HG03060 (cell line): Measurements from ENCODE around the gene RNASE7.

ENCODE experiments used
- ATAC-seq: cut with Tn5 transposase; IDR thresholded peaks from one replicate; pipeline ENCODE4 v1.9.1; 2021; ENCODE audit warnings: low read depth, moderate number of reproducible peaks; ENCODE audit not compliant: unreplicated experiment

The RNASE7 gene

GRCh38 chr14:21066882-21067502 lies 24.8 kb downstream of the RNASE7 start:
- ATAC-seq: no peak

GRCh38 chr14:21068521-21069387 lies 26.6 kb downstream of the RNASE7 start:
- no peak for ATAC-seq

DNA sequence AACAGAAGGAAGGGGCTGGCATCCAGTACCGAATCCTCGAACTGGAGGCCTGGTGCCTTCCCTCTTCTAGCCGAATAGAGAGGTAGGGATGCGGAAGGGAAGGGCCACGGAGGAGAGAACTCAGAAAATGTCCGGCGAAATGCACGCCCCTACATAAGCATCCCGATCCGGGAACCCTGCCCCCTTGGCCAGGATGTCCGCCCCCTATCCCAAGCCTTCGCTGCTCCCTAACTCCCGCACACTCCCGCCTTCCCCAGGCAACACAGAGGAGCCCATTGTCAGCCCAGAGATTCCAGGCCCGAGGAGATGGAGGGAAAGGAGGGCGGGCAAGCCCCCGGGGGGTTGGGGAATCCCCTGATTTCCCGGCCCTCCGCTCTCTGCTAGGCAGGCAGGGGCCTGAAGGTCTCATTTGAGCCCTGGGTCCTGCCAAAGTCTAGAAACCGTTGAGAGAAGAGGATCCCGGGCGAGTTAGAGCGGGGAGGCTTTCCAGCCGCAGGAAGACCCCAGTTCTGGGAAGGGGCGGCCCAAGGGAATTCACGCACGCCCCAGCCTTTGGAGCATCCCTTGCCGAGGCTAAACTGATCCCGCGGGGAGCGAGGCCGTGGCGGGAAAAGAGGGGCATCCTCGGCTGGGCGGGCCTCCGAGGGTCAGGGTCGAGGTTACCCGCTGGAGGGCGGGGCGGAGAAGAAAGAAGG lies 27.4 kb downstream of the RNASE7 start:
- no peak for ATAC-seq

DNA sequence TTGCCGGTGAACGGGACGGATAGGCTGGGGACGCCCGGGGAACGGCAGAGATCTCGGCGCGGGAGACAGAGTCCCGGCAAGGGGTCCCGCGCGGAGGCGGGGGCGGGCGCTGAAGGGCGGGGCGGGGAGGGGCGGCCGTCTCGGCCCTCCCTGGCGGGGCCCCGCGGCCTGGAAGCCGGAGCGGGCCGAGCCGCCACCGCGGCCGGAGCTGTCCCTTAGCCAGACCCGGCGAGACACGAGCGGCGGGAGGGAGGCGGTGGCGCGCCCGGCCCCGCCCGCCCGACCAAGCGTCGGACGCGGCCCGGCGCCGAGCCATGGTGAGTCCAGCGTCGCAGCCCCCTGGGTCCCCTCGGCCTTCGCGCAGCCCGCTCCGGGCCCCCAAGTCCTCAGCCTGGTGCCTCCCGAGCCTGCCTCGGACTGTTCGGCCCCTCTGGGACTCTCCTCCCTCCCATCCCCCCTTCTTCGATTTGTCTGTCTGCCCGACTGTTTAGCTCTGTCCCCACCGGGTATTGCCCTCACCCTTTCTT lies 28.0 kb downstream of the RNASE7 start, which contains the start of gene ARHGEF40:
Gene ARHGEF40 (plus strand): TSS at position 222 of the 527 bp plus-strand sequence. CDS start 93 bp downstream, at position 315.
- no peak for ATAC-seq

DNA sequence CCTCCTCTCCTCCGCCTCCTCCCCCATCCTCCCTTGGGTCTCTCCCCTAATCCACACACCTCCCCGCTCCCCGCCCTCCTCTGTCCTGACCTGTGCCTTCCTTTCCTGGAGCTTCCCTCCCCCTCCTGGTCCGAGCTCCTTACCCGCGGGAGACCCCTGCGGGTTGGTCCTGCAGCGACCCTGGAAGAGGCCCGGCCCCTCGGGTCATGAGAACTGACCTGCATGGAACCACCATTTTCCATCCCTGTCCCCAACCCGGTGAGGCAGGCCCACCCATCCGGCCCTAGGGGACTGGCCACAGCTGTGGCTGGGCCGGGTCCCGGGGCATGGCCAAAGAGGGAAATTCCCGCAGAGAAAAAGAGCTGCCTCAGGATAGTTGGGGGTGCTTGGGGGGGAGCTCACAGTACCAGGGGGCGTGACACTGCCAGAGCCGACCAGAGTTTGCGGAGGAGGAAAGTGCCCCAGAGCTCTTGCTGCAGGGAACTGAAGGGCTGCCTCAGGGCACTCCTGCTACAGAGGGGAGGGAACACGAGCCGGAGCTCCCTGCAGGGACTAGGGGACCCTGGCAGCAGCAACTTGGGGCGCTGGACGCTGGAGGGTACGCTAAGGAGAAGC lies 28.6 kb downstream of the RNASE7 start:
- no peak for ATAC-seq

DNA sequence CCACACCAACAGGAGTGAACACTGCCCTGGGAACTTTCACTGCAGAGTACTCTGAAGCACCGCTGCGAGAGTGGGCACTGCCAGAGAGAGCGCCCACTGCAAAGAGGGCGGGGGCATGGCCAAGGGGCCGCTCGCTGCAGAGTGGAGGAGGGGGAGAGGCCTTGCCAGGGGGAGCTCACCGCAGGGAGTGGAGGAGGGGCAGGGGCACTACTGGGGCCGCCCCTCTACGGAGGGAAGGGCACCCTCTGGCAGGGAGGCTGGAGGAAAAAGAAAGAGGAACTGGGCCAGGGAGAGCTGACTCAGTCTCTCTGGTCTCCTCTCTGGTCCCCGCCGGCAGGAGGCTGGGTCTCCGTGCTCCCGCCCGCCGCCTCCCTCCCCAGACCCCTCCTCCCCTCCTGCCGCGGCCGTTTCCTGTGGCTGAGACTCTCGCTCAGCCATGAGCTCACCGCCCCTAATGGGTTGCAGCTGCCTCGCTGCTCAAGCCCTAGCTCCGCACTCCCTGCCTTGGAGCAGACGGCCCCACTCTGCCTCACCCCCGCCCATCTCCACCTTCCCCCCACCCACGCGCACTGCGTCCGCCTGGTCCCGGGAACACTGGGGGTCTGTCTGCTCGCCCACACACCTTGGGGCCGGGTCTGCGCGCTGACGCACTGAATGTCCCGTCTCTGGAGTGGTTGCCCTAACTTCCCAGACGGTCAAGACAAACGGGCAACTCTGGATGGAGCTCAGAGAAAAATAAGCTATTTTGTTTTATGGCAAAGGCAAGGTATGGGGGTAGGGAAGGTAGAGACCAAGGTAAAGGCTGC lies 29.3 kb downstream of the RNASE7 start:
- no peak for ATAC-seq

DNA sequence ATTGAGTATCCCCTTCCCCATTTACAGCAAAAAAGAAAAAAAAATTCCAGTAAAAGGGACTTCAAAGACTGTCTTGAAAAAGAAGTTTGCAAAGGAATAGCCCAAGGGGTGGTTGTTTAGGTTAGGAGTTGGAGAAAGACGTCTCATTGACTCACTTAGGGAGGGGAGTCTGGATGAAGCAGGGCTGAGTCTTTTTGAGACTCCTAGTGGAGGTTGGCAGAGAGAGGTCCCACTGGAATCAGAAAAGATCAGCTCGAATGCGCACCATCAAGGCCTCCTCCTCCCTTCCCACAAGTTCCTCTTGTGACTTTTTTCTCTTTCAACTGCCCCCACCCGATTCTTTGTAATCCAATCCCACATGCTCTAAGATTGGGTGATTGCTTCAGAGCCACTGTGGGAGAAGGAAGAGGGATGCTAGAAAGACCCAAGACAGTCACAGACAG lies 29.9 kb downstream of the RNASE7 start:
- no peak for ATAC-seq

- ATAC-seq: no peak
These were observed 30.7 kb downstream of the RNASE7 start for GRCh38 chr14:21072781-21073339.

GRCh38 chr14:21073921-21074320 lies 31.8 kb downstream of the RNASE7 start:
- no peak for ATAC-seq

GRCh38 chr14:21074398-21075272 lies 32.5 kb downstream of the RNASE7 start:
- ATAC-seq: no peak

- ATAC-seq: no peak
These were observed 33.7 kb downstream of the RNASE7 start for GRCh38 chr14:21075719-21076437.

GRCh38 chr14:21077672-21078071 lies 35.5 kb downstream of the RNASE7 start:
- no peak for ATAC-seq

DNA sequence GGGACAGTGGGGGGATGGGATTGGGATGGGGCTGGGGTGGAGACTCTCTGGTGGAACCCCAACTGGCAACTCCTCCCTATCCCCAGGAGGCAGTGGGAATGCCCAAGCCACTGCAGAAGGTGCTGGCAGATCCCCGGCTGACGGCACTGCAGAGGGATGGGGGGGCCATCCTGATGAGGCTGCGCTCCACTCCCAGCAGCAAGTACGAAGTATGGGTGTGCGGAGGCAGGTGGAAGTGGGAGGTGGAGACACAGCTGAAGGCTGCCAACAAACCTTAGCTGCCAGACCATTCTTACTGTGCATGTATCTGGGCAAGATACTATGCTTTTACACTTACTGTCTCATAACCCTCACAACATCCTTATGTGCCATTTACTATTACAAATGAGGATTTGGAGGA lies 36.1 kb downstream of the RNASE7 start:
- ATAC-seq: no peak

- no peak for ATAC-seq
These were observed 36.6 kb downstream of the RNASE7 start for GRCh38 chr14:21078726-21079125.

GRCh38 chr14:21081521-21082142 lies 39.5 kb downstream of the RNASE7 start:
- no peak for ATAC-seq

GRCh38 chr14:21083565-21084325 lies 41.6 kb downstream of the RNASE7 start:
- no peak for ATAC-seq

DNA sequence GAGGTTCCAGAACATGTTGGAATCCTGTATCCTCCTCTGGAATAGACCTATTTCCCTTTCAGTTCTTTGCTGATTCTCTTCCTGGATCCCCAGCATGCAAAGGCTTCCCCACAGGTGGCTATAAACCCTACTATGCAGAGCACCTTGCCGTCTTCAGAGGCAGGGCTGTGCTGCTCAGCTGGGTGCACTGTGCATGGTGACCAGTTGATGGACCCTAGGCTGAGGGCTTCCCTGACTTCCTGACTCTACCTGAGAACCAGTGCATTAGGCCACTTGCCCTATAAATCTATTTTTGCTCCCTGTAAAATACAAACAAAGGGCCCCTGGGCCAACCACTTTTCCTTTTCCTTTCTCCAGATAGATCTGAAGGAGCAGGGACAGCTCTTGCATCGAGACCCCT lies 42.2 kb downstream of the RNASE7 start:
- no peak for ATAC-seq
